ENCODE results near the gene SUCNR1.

DNA sequence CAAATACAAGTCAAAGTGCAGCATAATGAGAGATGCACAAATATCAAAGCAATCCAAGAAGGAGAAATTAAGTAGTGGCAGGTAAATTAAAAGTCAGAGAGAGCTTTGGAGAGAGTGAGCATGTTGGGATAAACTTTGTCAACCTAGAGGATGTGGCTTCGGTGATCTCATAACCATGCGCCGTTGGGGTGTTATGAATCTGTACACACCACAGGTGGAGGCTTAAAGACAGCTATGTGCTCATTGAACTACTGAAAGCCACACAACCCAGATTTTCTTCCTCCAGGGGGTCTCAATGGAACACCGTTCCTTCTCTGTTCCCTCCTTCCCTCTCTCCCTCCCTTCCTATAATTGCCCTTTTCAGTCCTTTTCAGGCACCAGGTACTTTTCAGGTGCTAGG is 52.0 kb downstream of the SUCNR1 start:
- TF ChIP-seq, protein P1, sequence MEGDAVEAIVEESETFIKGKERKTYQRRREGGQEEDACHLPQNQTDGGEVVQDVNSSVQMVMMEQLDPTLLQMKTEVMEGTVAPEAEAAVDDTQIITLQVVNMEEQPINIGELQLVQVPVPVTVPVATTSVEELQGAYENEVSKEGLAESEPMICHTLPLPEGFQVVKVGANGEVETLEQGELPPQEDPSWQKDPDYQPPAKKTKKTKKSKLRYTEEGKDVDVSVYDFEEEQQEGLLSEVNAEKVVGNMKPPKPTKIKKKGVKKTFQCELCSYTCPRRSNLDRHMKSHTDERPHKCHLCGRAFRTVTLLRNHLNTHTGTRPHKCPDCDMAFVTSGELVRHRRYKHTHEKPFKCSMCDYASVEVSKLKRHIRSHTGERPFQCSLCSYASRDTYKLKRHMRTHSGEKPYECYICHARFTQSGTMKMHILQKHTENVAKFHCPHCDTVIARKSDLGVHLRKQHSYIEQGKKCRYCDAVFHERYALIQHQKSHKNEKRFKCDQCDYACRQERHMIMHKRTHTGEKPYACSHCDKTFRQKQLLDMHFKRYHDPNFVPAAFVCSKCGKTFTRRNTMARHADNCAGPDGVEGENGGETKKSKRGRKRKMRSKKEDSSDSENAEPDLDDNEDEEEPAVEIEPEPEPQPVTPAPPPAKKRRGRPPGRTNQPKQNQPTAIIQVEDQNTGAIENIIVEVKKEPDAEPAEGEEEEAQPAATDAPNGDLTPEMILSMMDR (IDR thresholded peaks at IDR 0.05), result no peak
- TF ChIP-seq POLR2A (IDR thresholded peaks at IDR 0.05) (no peak), EP300 (IDR thresholded peaks at IDR 0.05) (no peak)
